Measurements from ENCODE around the gene NCAN. TPM values are rescaled to one million over a fixed set of nuclear protein-coding genes. Genes with fewer than 3 reads are reported as not detected.

NCAN gene
- total RNA-seq, 3 donors from 2014 or later (not counting 1 experiment from before 2014, with no cell fraction given), result not detected

GRCh38 chr19:19236173-19236572 is 24.4 kb downstream of the NCAN start:
- Histone ChIP-seq H3K36me3 (ENCODE audit: control insufficient read depth, insufficient read depth, low read length) (no peaks in the 10 kb centered on the region), H3K27ac (ENCODE audit: low read length) (no peak overlapping the region), H3K27me3 (ENCODE audit: control insufficient read depth, insufficient read depth, low read length) (peaks cover 2% of the 10 kb centered on the region), H3K4me1 (ENCODE audit: control insufficient read depth, insufficient read depth, low read length) (no peaks in the 10 kb centered on the region), H3K4me3 (ENCODE audit: low read length) (no peak overlapping the region), H3K9me3 (ENCODE audit: control insufficient read depth, insufficient read depth, low read length) (peaks cover 19% of the 10 kb centered on the region)
- Mint-ChIP-seq H3K27ac (no peak overlapping the region), H3K9me3 (peaks cover 2 to 3% of the 10 kb centered on the region in 2 donors), H3K4me3 (no peak overlapping the region), H3K27me3 (ENCODE audit: low read depth in 2 of 2) (peaks cover 0 to 17% of the 10 kb centered on the region in 2 donors), H3K4me1 (no peaks in the 10 kb centered on the region), H3K36me3 (no peaks in the 10 kb centered on the region)
- TF ChIP-seq CTCF (IDR thresholded peaks at IDR 0.05), result no peak
- ATAC-seq (no peak), DNase-seq (no peak)
- intact Hi-C loops (cut with micrococcal nuclease), result no loop called here

- Mint-ChIP-seq H3K36me3 (no peaks in the 10 kb centered on the region), H3K27me3 (ENCODE audit: low read depth in 2 of 2) (peaks cover 0 to 14% of the 10 kb centered on the region in 2 donors), H3K9me3 (peaks cover 2 to 3% of the 10 kb centered on the region in 2 donors), H3K4me1 (no peaks in the 10 kb centered on the region), H3K27ac (no peak overlapping the region), H3K4me3 (no peak overlapping the region)
- ATAC-seq (no peak), DNase-seq (no peak)
- Histone ChIP-seq H3K36me3 (ENCODE audit: control insufficient read depth, insufficient read depth, low read length) (no peaks in the 10 kb centered on the region), H3K4me3 (ENCODE audit: low read length) (no peak overlapping the region), H3K27ac (ENCODE audit: low read length) (no peak overlapping the region), H3K9me3 (ENCODE audit: control insufficient read depth, insufficient read depth, low read length) (peaks cover 17% of the 10 kb centered on the region), H3K27me3 (ENCODE audit: control insufficient read depth, insufficient read depth, low read length) (peaks cover 2% of the 10 kb centered on the region), H3K4me1 (ENCODE audit: control insufficient read depth, insufficient read depth, low read length) (no peaks in the 10 kb centered on the region)
- 84% methylated on average over 18 of the region's 18 CpGs for WGBS (ENCODE audit: insufficient coverage)
- no peak for TF ChIP-seq CTCF (IDR thresholded peaks at IDR 0.05)
- intact Hi-C loops (cut with micrococcal nuclease), result no loop called here
Measured at GRCh38 chr19:19238126-19238894, 26.6 kb downstream of the NCAN start.

GRCh38 chr19:19239675-19240074 is 27.9 kb downstream of the NCAN start:
- H3K36me3 ChIP-seq (ENCODE audit: control insufficient read depth, insufficient read depth, low read length), result no peaks in the 10 kb centered on the region
- Mint-ChIP-seq H3K36me3 (no peaks in the 10 kb centered on the region), H3K27me3 (ENCODE audit: low read depth in 2 of 2) (peaks cover 0 to 14% of the 10 kb centered on the region in 2 donors), H3K27ac (no peak overlapping the region), H3K4me1 (no peaks in the 10 kb centered on the region), H3K9me3 (peaks cover 2 to 3% of the 10 kb centered on the region in 2 donors), H3K4me3 (no peak overlapping the region)
- H3K27ac ChIP-seq (ENCODE audit: low read length), result no peak overlapping the region
- H3K4me3 ChIP-seq (ENCODE audit: low read length), result no peak overlapping the region
- H3K9me3 ChIP-seq (ENCODE audit: control insufficient read depth, insufficient read depth, low read length), result peaks cover 5% of the 10 kb centered on the region
- intact Hi-C loops (cut with micrococcal nuclease), result no loop called here
- DNase-seq (no peak), ATAC-seq (no peak)
- H3K27me3 ChIP-seq (ENCODE audit: control insufficient read depth, insufficient read depth, low read length), result peaks cover 2% of the 10 kb centered on the region
- TF ChIP-seq CTCF (IDR thresholded peaks at IDR 0.05), result no peak
- H3K4me1 ChIP-seq (ENCODE audit: control insufficient read depth, insufficient read depth, low read length), result no peaks in the 10 kb centered on the region

- no peaks in the 10 kb centered on the region for H3K4me1 ChIP-seq (ENCODE audit: control insufficient read depth, insufficient read depth, low read length)
- no peaks in the 10 kb centered on the region for H3K4me1 Mint-ChIP-seq
- peaks cover 2% of the 10 kb centered on the region for H3K27me3 ChIP-seq (ENCODE audit: control insufficient read depth, insufficient read depth, low read length)
- H3K27ac Mint-ChIP-seq, result no peak overlapping the region
- no peaks in the 10 kb centered on the region for H3K36me3 ChIP-seq (ENCODE audit: control insufficient read depth, insufficient read depth, low read length)
- intact Hi-C loops (cut with micrococcal nuclease), result no loop called here
- TF ChIP-seq CTCF (IDR thresholded peaks at IDR 0.05), result no peak
- H3K4me3 ChIP-seq (ENCODE audit: low read length), result no peak overlapping the region
- ATAC-seq (no peak), DNase-seq (no peak)
- 87% methylated on average over 9 of the region's 9 CpGs for WGBS (ENCODE audit: insufficient coverage)
- H3K9me3 Mint-ChIP-seq, result peaks cover 2 to 3% of the 10 kb centered on the region in 2 donors
- H3K36me3 Mint-ChIP-seq, result no peaks in the 10 kb centered on the region
- no peak overlapping the region for H3K4me3 Mint-ChIP-seq
- peaks cover 0 to 14% of the 10 kb centered on the region in 2 donors for H3K27me3 Mint-ChIP-seq (ENCODE audit: low read depth in 2 of 2)
- H3K9me3 ChIP-seq (ENCODE audit: control insufficient read depth, insufficient read depth, low read length), result no peaks in the 10 kb centered on the region
- H3K27ac ChIP-seq (ENCODE audit: low read length), result no peak overlapping the region
Measured at GRCh38 chr19:19240476-19240875, 28.7 kb downstream of the NCAN start.

All from natural killer cell (primary cell).